Central memory CD8-positive, alpha-beta T cell (primary cell): ENCODE results near the gene EP300.
"Not testable (repeated sequence)": the region's sequence is repeated elsewhere in the genome, so short reads cannot be mapped to it uniquely, and the experiment has no call there.

Experiments used
- ATAC-seq: fragments of 150-1000 bp; cut with Tn5 transposase; replicated peaks from 2 replicates; pipeline ENCODE4 v1.10.0; 2022; ENCODE audit warnings: mild to moderate bottlenecking, moderate FRiP score, moderate number of reproducible peaks; ENCODE audit not compliant: poor library complexity, severe bottlenecking; ENCODE audit errors: extremely low read depth
- DNase-seq, 2 donors: peaks; one replicate each; pipeline ENCODE4 v3.0.0; 2021; ENCODE audit warnings: low spot score in 2 of 2
- H3K27ac Mint-ChIP-seq: one replicate; pipeline ENCODE4 v1.8.0; 2022; ENCODE audit warnings: low read depth, mild to moderate bottlenecking, moderate library complexity, mixed read lengths
- H3K27me3 Mint-ChIP-seq: one replicate; pipeline ENCODE4 v1.8.0; 2022; ENCODE audit warnings: mixed read lengths
- H3K36me3 Mint-ChIP-seq: one replicate; pipeline ENCODE4 v1.8.0; 2022; ENCODE audit warnings: mild to moderate bottlenecking, moderate library complexity, mixed read lengths; ENCODE audit not compliant: insufficient read depth
- H3K4me1 Mint-ChIP-seq: one replicate; pipeline ENCODE4 v1.8.0; 2022; ENCODE audit warnings: mixed read lengths
- H3K4me3 Mint-ChIP-seq: one replicate; pipeline ENCODE4 v1.8.0; 2022; ENCODE audit warnings: mild to moderate bottlenecking, moderate library complexity, mixed read lengths
- H3K9me3 Mint-ChIP-seq: one replicate; pipeline ENCODE4 v1.8.0; 2022; ENCODE audit warnings: mixed read lengths

Gene EP300

GRCh38 chr22:41066341-41066740, 26.1 kb upstream of the EP300 start:
- not testable (repeated sequence) for H3K4me3 Mint-ChIP-seq, DNase-seq, H3K9me3 Mint-ChIP-seq, H3K36me3 Mint-ChIP-seq, ATAC-seq, H3K4me1 Mint-ChIP-seq, H3K27me3 Mint-ChIP-seq, H3K27ac Mint-ChIP-seq

DNA sequence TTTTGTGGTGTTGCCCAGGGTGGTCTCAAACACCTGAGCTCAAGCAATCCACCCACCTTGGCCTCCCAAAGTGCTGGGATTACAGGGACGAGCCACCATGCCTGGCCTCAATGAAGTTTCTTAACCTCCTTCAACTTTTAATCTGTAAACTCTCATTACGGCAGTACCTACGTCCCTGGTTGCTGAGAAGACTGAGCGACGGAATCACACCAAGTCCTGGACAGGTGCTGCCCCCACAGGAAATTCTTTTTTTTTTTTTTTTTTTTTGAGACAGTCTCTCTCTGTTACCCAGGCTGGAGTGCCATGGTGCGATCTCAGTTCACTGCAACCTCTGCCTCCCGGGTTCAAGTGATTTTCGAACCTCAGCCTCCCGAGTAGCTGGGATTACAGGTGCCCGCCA, 24.4 kb upstream of the EP300 start:
- H3K4me1 Mint-ChIP-seq, DNase-seq, H3K9me3 Mint-ChIP-seq, H3K36me3 Mint-ChIP-seq, H3K27me3 Mint-ChIP-seq, H3K4me3 Mint-ChIP-seq, ATAC-seq, H3K27ac Mint-ChIP-seq: not testable (repeated sequence)

DNA sequence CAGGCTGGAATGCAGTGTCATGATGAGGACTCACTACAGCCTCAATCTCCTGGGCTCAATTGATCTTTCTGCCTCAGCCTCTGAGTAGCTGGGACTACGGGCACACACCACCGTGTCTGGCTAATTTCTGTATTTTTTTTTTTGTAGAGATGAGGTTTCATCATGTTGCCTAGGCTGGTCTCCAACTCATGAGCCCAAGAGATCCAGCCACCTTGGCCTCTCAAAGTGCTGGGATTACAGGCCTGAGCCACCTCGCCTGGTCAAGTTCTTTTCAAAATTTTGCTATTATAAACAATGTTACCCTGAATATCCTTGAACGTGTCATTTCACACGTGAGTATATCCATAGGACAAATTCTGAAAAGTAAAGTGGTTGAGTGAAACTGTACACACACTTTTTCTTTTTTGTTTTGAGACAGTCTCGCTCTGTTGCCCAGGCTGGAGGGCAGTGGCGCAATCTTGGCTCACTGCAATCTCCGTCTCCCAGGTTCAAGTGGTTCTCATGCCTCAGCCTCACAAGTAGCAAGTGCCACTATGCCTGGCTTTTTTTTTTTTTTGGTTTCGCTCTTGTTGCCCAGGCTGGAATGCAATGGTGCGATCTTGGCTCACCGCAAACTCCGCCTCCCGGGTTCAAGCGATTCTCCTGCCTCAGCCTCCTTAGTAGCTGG, 21.6 kb upstream of the EP300 start:
- no peak for ATAC-seq
- Mint-ChIP-seq H3K9me3 (no peaks in the 10 kb centered on the region), H3K27ac (no peak overlapping the region), H3K27me3 (no peaks in the 10 kb centered on the region), H3K4me1 (peaks cover 8% of the 10 kb centered on the region), H3K36me3 (no peaks in the 10 kb centered on the region), H3K4me3 (no peak overlapping the region)
- DNase-seq = no peak

- H3K4me1 Mint-ChIP-seq = peaks cover 4% of the 10 kb centered on the region
- H3K9me3 Mint-ChIP-seq = no peaks in the 10 kb centered on the region
- no peak for ATAC-seq
- H3K27ac Mint-ChIP-seq = no peak overlapping the region
- no peaks in the 10 kb centered on the region for H3K27me3 Mint-ChIP-seq
- H3K36me3 Mint-ChIP-seq = no peaks in the 10 kb centered on the region
- no peak for DNase-seq
- no peak overlapping the region for H3K4me3 Mint-ChIP-seq
Observed at GRCh38 chr22:41074061-41074460, 18.3 kb upstream of the EP300 start.

GRCh38 chr22:41074466-41074865, 17.9 kb upstream of the EP300 start:
- no peak overlapping the region for H3K4me3 Mint-ChIP-seq

GRCh38 chr22:41074941-41075710, 17.3 kb upstream of the EP300 start:
- Mint-ChIP-seq H3K4me1 (no peaks in the 10 kb centered on the region), H3K27ac (no peak overlapping the region), H3K4me3 (no peak overlapping the region), H3K9me3 (no peaks in the 10 kb centered on the region), H3K36me3 (no peaks in the 10 kb centered on the region), H3K27me3 (no peaks in the 10 kb centered on the region)
- ATAC-seq (no peak), DNase-seq (no peak)

More at GRCh38 chr22:41074466-41074865, 17.9 kb upstream of the EP300 start:
- ATAC-seq (no peak), DNase-seq (no peak)
- H3K9me3 Mint-ChIP-seq = no peaks in the 10 kb centered on the region
- no peaks in the 10 kb centered on the region for H3K4me1 Mint-ChIP-seq
- no peak overlapping the region for H3K27ac Mint-ChIP-seq
- no peaks in the 10 kb centered on the region for H3K36me3 Mint-ChIP-seq
- no peaks in the 10 kb centered on the region for H3K27me3 Mint-ChIP-seq

GRCh38 chr22:41075946-41076345, 16.4 kb upstream of the EP300 start:
- Mint-ChIP-seq H3K4me1 (no peaks in the 10 kb centered on the region), H3K4me3 (no peak overlapping the region), H3K36me3 (no peaks in the 10 kb centered on the region), H3K9me3 (no peaks in the 10 kb centered on the region), H3K27me3 (no peaks in the 10 kb centered on the region), H3K27ac (no peak overlapping the region)
- ATAC-seq (no peak), DNase-seq (no peak)

GRCh38 chr22:41076857-41077256, 15.5 kb upstream of the EP300 start:
- Mint-ChIP-seq H3K27ac (no peak overlapping the region), H3K4me1 (no peaks in the 10 kb centered on the region), H3K4me3 (no peak overlapping the region), H3K9me3 (no peaks in the 10 kb centered on the region), H3K27me3 (no peaks in the 10 kb centered on the region), H3K36me3 (no peaks in the 10 kb centered on the region)
- ATAC-seq (no peak), DNase-seq (no peak)

GRCh38 chr22:41078931-41079330, 13.5 kb upstream of the EP300 start:
- no peak overlapping the region for H3K27ac Mint-ChIP-seq
- H3K9me3 Mint-ChIP-seq = no peaks in the 10 kb centered on the region
- H3K4me3 Mint-ChIP-seq = no peak overlapping the region
- no peaks in the 10 kb centered on the region for H3K27me3 Mint-ChIP-seq
- no peaks in the 10 kb centered on the region for H3K36me3 Mint-ChIP-seq
- DNase-seq (no peak), ATAC-seq (no peak)
- H3K4me1 Mint-ChIP-seq = no peaks in the 10 kb centered on the region

GRCh38 chr22:41085842-41086241, 6.5 kb upstream of the EP300 start:
- H3K27ac Mint-ChIP-seq = no peak overlapping the region
- no peak overlapping the region for H3K4me3 Mint-ChIP-seq
- H3K27me3 Mint-ChIP-seq = no peaks in the 10 kb centered on the region
- ATAC-seq (no peak), DNase-seq (no peak)
- H3K4me1 Mint-ChIP-seq = peaks cover 5% of the 10 kb centered on the region
- H3K36me3 Mint-ChIP-seq = peaks cover 4% of the 10 kb centered on the region
- H3K9me3 Mint-ChIP-seq = no peaks in the 10 kb centered on the region

DNA sequence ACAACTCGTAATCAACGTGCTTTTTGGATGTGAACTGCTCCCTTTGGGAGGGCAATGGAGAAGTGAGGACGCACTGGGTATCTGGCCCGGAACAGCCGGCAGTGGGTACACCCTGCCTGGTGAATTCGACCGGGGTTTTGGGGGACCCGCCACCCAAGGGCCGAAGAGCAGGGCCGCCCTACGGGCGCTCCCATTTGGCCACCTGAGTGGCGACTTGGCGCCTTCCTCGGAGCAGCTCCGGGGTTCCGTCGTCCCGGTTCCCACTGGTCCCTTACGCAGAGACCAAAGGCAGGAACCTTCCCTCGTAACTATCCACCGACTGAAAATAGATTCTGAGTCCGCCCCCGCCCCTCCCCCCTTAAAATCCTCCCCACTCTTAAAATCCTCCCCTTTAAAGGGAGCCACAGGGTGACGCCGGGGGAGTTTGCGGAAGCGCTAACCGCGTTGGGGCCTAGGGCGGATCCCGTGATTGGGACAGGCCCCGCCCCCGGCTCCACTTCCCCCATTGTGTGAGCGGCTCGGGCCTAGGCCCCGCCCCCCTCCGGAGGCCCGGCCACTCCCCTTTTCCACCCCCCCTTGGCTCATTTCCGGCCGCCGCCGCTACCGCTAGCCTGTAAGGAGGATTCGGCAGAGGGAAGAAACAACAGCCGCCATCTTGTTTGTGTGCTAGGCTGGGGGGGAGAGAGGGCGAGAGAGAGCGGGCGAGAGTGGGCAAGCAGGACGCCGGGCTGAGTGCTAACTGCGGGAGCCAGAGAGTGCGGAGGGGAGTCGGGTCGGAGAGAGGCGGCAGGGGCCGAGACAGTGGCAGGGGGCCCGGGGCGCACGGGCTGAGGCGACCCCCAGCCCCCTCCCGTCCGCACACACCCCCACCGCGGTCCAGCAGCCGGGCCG, 1.0 kb upstream of the EP300 start:
- H3K36me3 Mint-ChIP-seq = peaks cover 23% of the 10 kb centered on the region
- ATAC-seq (peak; percentile 84), DNase-seq (peak; percentile 97 to 99)
- H3K9me3 Mint-ChIP-seq = no peaks in the 10 kb centered on the region
- peak overlapping the region; percentile 100 for H3K4me3 Mint-ChIP-seq
- H3K27me3 Mint-ChIP-seq = no peaks in the 10 kb centered on the region
- H3K4me1 Mint-ChIP-seq = peaks cover 35% of the 10 kb centered on the region
- H3K27ac Mint-ChIP-seq = peak overlapping the region; percentile 100

GRCh38 chr22:41092847-41093411, 537 bp downstream of the EP300 start:
- H3K4me1 Mint-ChIP-seq = peaks cover 46% of the 10 kb centered on the region
- H3K9me3 Mint-ChIP-seq = no peaks in the 10 kb centered on the region
- peaks cover 25% of the 10 kb centered on the region for H3K36me3 Mint-ChIP-seq
- H3K27ac Mint-ChIP-seq = peak overlapping the region; percentile 100
- ATAC-seq (no peak), DNase-seq (peak in 1 of 2 donors; percentile 18)
- no peaks in the 10 kb centered on the region for H3K27me3 Mint-ChIP-seq
- peak overlapping the region; percentile 100 for H3K4me3 Mint-ChIP-seq
